ENCODE measurements around the gene EGLN2.
"Not testable (repeated sequence)": the region's sequence is repeated elsewhere in the genome, so short reads cannot be mapped to it uniquely, and the experiment has no call there.

- not testable (repeated sequence) for TF ChIP-seq CTCF (conservative IDR thresholded peaks at IDR 0.05; ENCODE audit: low read depth, low read length); POLR2A (IDR thresholded peaks at IDR 0.05; ENCODE audit: low read depth, low read length); BHLHE40 (IDR thresholded peaks at IDR 0.05; ENCODE audit: low read depth, low read length); MXI1 (IDR thresholded peaks at IDR 0.05; ENCODE audit: borderline replicate concordance, low read depth, low read length); CEBPB (IDR thresholded peaks at IDR 0.05; ENCODE audit: low read depth, low read length)
Measured at GRCh38 chr19:40830741-40831140, 31.8 kb downstream of the EGLN2 start.
